H1 (cell line): ENCODE measurements around the gene ASCC1. TPM values are rescaled to one million over a fixed set of nuclear protein-coding genes. Genes with fewer than 3 reads are reported as not detected.

ENCODE experiments used
- CTCF ChIA-PET: fragments of 300-600 bp; sonication (Branson Sonifier 250); formaldehyde crosslinking; loops from one replicate; lab custom pipeline; 2021; ENCODE audit not compliant: partially characterized antibody; lab: Charles Lee
- POLR2A ChIA-PET: fragments of 300-600 bp; sonication (Branson Sonifier 250); formaldehyde crosslinking; loops from one replicate; lab custom pipeline; 2021; ENCODE audit warnings: inconsistent platforms; ENCODE audit not compliant: partially characterized antibody; lab: Charles Lee
- DNase-seq, 2 experiments: peaks; one replicate each; pipeline versions ENCODE4 v3.0.0 to v3.0.0-alpha.2; 2010 to 2022; ENCODE audit warnings: low spot score in 2 of 2, low read depth in 1 of 2, mixed read lengths in 1 of 2
- FAIRE-seq: peaks from 2 replicates; lab custom pipeline; 2011; peaks lifted over from hg19 to GRCh38; lab: Jason Lieb, UNC
- H2AFZ ChIP-seq: 2 replicates; pipeline ENCODE4 v1.8.1; 2012; ENCODE audit warnings: low read length, inconsistent platforms
- H2AK5ac ChIP-seq: 2 replicates; pipeline ENCODE4 v1.6.1; 2013; ENCODE audit warnings: low read depth, low read length
- H2BK120ac ChIP-seq: replicated peaks from 2 replicates; pipeline ENCODE3; 2013; ENCODE audit warnings: low read depth, low read length, inconsistent platforms
- H2BK12ac ChIP-seq: 2 replicates; pipeline ENCODE4 v1.6.1; 2013; ENCODE audit warnings: low read depth, low read length
- H2BK15ac ChIP-seq: 2 replicates; pipeline ENCODE4 v1.6.1; 2013; ENCODE audit warnings: low read length
- H2BK20ac ChIP-seq: 2 replicates; pipeline ENCODE4 v1.6.1; 2013; ENCODE audit warnings: low read length
- H2BK5ac ChIP-seq: 2 replicates; pipeline ENCODE4 v1.6.1; 2013; ENCODE audit warnings: low read depth, low read length
- H3K14ac ChIP-seq: 2 replicates; pipeline ENCODE4 v1.6.1; 2013; ENCODE audit warnings: inconsistent platforms; ENCODE audit not compliant: insufficient read length
- H3K18ac ChIP-seq: 2 replicates; pipeline ENCODE4 v1.6.1; 2013; ENCODE audit warnings: low read length; ENCODE audit errors: extremely low read depth
- H3K23ac ChIP-seq: 2 replicates; pipeline ENCODE4 v1.6.1; 2013; ENCODE audit warnings: inconsistent platforms; ENCODE audit not compliant: insufficient read length
- H3K23me2 ChIP-seq: 2 replicates; pipeline ENCODE4 v1.6.1; 2013; ENCODE audit warnings: low read depth, low read length
- H3K27ac ChIP-seq: 2 replicates; pipeline ENCODE4 v1.6.1; 2011; ENCODE audit warnings: low read depth, low read length, inconsistent platforms
- H3K27me3 ChIP-seq, 4 experiments: replicated peaks in 1 of 4; 1 replicate in 1 of 4; 2 replicates in 3 of 4; pipeline versions ENCODE4 v1.6.1 to v1.8.1; 2011 to 2013; ENCODE audit warnings: low read length in 3 of 4, mild to moderate bottlenecking in 3 of 4, inconsistent platforms in 2 of 4, mixed read lengths in 2 of 4, moderate library complexity in 1 of 4; ENCODE audit not compliant: control insufficient read depth in 3 of 4, insufficient read depth in 3 of 4; ENCODE audit errors: extremely low read depth in 1 of 4
- H3K36me3 ChIP-seq, 4 experiments: 2 replicates each; pipeline versions ENCODE4 v1.6.1 to v1.8.1; 2011 to 2013; ENCODE audit warnings: mild to moderate bottlenecking in 4 of 4, low read length in 3 of 4, moderate library complexity in 2 of 4, control low read depth in 1 of 4, inconsistent platforms in 1 of 4; ENCODE audit not compliant: insufficient read depth in 4 of 4, control insufficient read depth in 2 of 4
- H3K4ac ChIP-seq: replicated peaks from 2 replicates; pipeline ENCODE3; 2013; ENCODE audit warnings: low read length, low read depth, mixed read lengths, inconsistent platforms; ENCODE audit not compliant: insufficient read length
- H3K4me1 ChIP-seq, 4 experiments: replicated peaks in 1 of 4; 1 replicate in 1 of 4; 2 replicates in 3 of 4; pipeline versions ENCODE4 v1.6.1 to v1.8.1; 2011 to 2013; ENCODE audit warnings: low read length in 3 of 4, inconsistent platforms in 2 of 4, mixed read lengths in 1 of 4; ENCODE audit not compliant: insufficient read depth in 4 of 4, control insufficient read depth in 3 of 4
- H3K4me2 ChIP-seq, 2 experiments: 2 replicates each; pipeline versions ENCODE4 v1.6.1 to v1.8.1; 2011 to 2013; ENCODE audit warnings: low read depth in 2 of 2, low read length in 2 of 2, control low read depth in 1 of 2, inconsistent platforms in 1 of 2, mild to moderate bottlenecking in 1 of 2; ENCODE audit not compliant: insufficient read depth in 1 of 2
- H3K4me3 ChIP-seq, 4 experiments: fragments of 200-600, 300-600 bp in 1 of 4; sonication (generic), shearing (Covaris generic), sonication (Bioruptor Twin) in 1 of 4; 2 replicates each; pipeline versions ENCODE4 v1.5.1 to v1.8.1; 2011 to 2016; ENCODE audit warnings: low read length in 4 of 4, low read depth in 3 of 4, control low read depth in 2 of 4, inconsistent platforms in 2 of 4, mild to moderate bottlenecking in 2 of 4, mixed read lengths in 1 of 4, moderate library complexity in 1 of 4; ENCODE audit not compliant: insufficient read depth in 2 of 4; ENCODE audit errors: extremely low read depth in 1 of 4
- H3K56ac ChIP-seq: replicated peaks from 2 replicates; pipeline ENCODE3; 2013; ENCODE audit warnings: low read depth, mild to moderate bottlenecking, mixed read lengths, low read length, inconsistent platforms; ENCODE audit not compliant: insufficient read length
- H3K79me1 ChIP-seq: 2 replicates; pipeline ENCODE4 v1.6.1; 2013; ENCODE audit warnings: low read depth, low read length, control low read depth
- H3K79me2 ChIP-seq, 2 experiments: 2 replicates each; pipeline versions ENCODE4 v1.6.1 to v1.8.1; 2012 to 2013; ENCODE audit warnings: low read length in 2 of 2, mild to moderate bottlenecking in 2 of 2, inconsistent platforms in 1 of 2; ENCODE audit not compliant: insufficient read depth in 2 of 2, control insufficient read depth in 1 of 2
- H3K9ac ChIP-seq, 4 experiments: replicated peaks in 1 of 4; 1 replicate in 1 of 4; 2 replicates in 3 of 4; pipeline versions ENCODE4 v1.6.1 to v1.8.1; 2011 to 2013; ENCODE audit warnings: low read depth in 3 of 4, low read length in 3 of 4, control low read depth in 2 of 4, mild to moderate bottlenecking in 2 of 4, moderate library complexity in 2 of 4, inconsistent platforms in 1 of 4; ENCODE audit errors: extremely low read depth in 1 of 4
- H3K9me3 ChIP-seq, 2 experiments: 2 replicates each; pipeline versions ENCODE4 v1.6.1 to v1.8.1; 2012 to 2013; ENCODE audit warnings: mild to moderate bottlenecking in 2 of 2, moderate library complexity in 2 of 2, control low read depth in 1 of 2, inconsistent platforms in 1 of 2, low read depth in 1 of 2, low read length in 1 of 2, mixed read lengths in 1 of 2; ENCODE audit not compliant: insufficient read depth in 2 of 2
- H4K20me1 ChIP-seq, 2 experiments: replicated peaks in 1 of 2; 2 replicates each; pipeline versions ENCODE3 to v1.8.1; 2011 to 2013; ENCODE audit warnings: inconsistent platforms in 2 of 2, low read length in 2 of 2, mild to moderate bottlenecking in 1 of 2; ENCODE audit not compliant: insufficient read depth in 2 of 2, control insufficient read depth in 1 of 2
- H4K5ac ChIP-seq: 2 replicates; pipeline ENCODE4 v1.6.1; 2013; ENCODE audit warnings: low read length, low read depth, mixed read lengths, inconsistent platforms; ENCODE audit not compliant: insufficient read length
- H4K8ac ChIP-seq: 2 replicates; pipeline ENCODE4 v1.8.0; 2013; ENCODE audit warnings: mild to moderate bottlenecking, moderate library complexity, low read length, inconsistent platforms; ENCODE audit not compliant: insufficient read depth; ENCODE audit errors: extremely low read depth
- H4K91ac ChIP-seq: replicated peaks from 2 replicates; pipeline ENCODE3; 2013; ENCODE audit warnings: low read length, mixed read lengths, inconsistent platforms; ENCODE audit not compliant: insufficient read length
- RAD21 ChIP-seq, 2 experiments: IDR thresholded peaks in 1 of 2; conservative IDR thresholded peaks in 1 of 2; 2 replicates each; pipeline ENCODE4 v1.6.1; 2011; ENCODE audit warnings: low read depth in 2 of 2, low read length in 2 of 2, improper control_type of control experiment in 1 of 2, inconsistent platforms in 1 of 2, mild to moderate bottlenecking in 1 of 2, moderate library complexity in 1 of 2
- RNF2 ChIP-seq: fragments of 200-900, 300-1000 bp; sonication (generic); IDR thresholded peaks from 2 replicates; pipeline ENCODE4 v1.7.1; 2016; ENCODE audit warnings: borderline replicate concordance, low read depth, mild to moderate bottlenecking, antibody characterized with exemption, low read length; ENCODE audit not compliant: poor library complexity, severe bottlenecking; ENCODE audit errors: missing control alignments
- SIRT6 ChIP-seq: IDR thresholded peaks from one replicate; pipeline ENCODE4 v1.7.1; 2012; ENCODE audit warnings: low read length, inconsistent platforms
- SP1 ChIP-seq: IDR thresholded peaks from 2 replicates; pipeline ENCODE4 v1.6.1; 2011; ENCODE audit warnings: low read depth, low read length
- WGBS, 2 experiments: shearing (Covaris generic) in 1 of 2; methylation state at CpG; one replicate each; pipeline versions ENCODE4 v1.1.6 to v1.1.7; 2013 to 2015; ENCODE audit warnings: low lambda C conversion rate in 2 of 2, mixed read lengths in 2 of 2, inconsistent platforms in 1 of 2, low coverage in 1 of 2, missing lambda C conversion rate in 1 of 2; ENCODE audit not compliant: insufficient replicate concordance in 2 of 2, insufficient coverage in 1 of 2, insufficient read length in 1 of 2; ENCODE audit errors: extremely low coverage in 1 of 2, missing lambda C conversion rate in 1 of 2; 5-methylcytosine and 5-hydroxymethylcytosine counted together
- polyA plus RNA-seq, 7 experiments: library from polyadenylated mRNA; depleted of rRNA in 3 of 7; stranded (reverse) in 5 of 7; unstranded in 2 of 7; fragments of >200 nt in 5 of 7; fragments of 200-250 nt in 2 of 7; gene quantifications; 1 replicate in 5 of 7; 2 replicates in 1 of 7; 4 replicates in 1 of 7; pipeline versions ENCODE4 v1.2.1 to v1.2.3, GENCODE V29; 2011 to 2013; ENCODE audit warnings: missing spikeins in 2 of 7, mixed read lengths in 2 of 7
- total RNA-seq: library from RNA; stranded (reverse); fragmentation: NEBNext Ultra II Directional; extraction: Animal tissue kit (Norgen Biotek cat#: 25700); gene quantifications from 2 replicates; pipeline ENCODE4 v1.2.1, GENCODE V29; 2021
- TF ChIP-seq, protein P1 (sequence below), 3 experiments: IDR thresholded peaks; 1 replicate in 2 of 3; 2 replicates in 1 of 3; pipeline versions ENCODE4 v1.5.1 to v1.6.1; 2011; ENCODE audit warnings: low read length in 3 of 3, mild to moderate bottlenecking in 3 of 3, inconsistent platforms in 2 of 3, low read depth in 1 of 3, moderate library complexity in 1 of 3; ENCODE audit not compliant: insufficient read depth in 1 of 3; ENCODE audit errors: control extremely low read depth in 1 of 3
- TF ChIP-seq, protein P2 (sequence below): IDR thresholded peaks from 2 replicates; pipeline ENCODE4 v1.6.1; 2011; ENCODE audit warnings: low read length, improper control_type of control experiment
- TF ChIP-seq, protein P3 (sequence below): IDR thresholded peaks from 2 replicates; pipeline ENCODE4 v1.6.1; 2012; ENCODE audit warnings: inconsistent platforms

The ASCC1 gene
- total and polyA plus RNA-seq, 2 of the 8 experiments (the other 6 are each of a cell fraction or from before 2014, with no cell fraction given), result 25.6 to 35.8 TPM

DNA sequence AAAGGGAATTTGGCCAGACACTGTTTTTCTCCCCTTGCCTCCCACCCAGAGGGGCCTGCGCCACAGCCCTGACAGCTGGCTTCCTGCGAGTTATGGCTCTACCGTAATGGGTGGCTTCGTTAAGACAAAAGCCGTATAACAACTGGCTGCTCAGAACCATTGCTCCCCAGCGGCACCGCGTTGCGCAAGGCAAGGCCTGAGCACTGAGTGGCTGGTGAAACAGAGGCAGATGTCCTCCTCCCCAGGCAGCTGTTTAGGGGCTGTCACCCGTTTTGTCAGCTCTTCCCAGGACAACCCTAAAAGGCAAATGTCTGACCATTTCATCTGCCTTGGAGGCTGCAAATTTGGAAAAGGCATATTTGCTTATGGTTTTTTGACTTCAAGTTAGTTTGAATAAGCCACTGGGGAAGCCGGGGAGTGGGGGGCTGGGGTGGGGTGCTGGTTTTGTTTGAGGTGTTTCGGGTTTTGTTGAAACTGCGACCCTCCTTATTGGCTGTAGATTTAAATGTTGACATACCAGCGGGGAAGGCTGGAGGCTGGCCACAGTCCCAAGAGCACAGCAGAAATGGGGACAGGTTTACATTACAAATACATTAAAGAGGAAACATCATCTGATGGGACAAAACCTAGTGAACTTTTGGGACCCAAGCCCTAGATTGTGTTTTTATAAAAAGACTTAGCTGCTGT is 127.0 kb downstream of the ASCC1 start:
- ChIA-PET CTCF (interaction anchor here (0.7 to 3.8 kb wide), 11 partner anchors 8 to 218 kb away, joined by 3 to 13 read pairs (median 3); no protein-coding TSS in a partner anchor), POLR2A (interaction anchor here (0.8 to 2.5 kb wide), 6 partner anchors 10 to 243 kb away, joined by 3 to 13 read pairs (median 3); partner anchors contain the start of gene DDIT4)
- no peaks in the 10 kb centered on the region for H3K79me2 ChIP-seq
- DNase-seq, result peak in 1 of 2 experiments; percentile 62
- no peak overlapping the region for H3K4ac ChIP-seq
- H3K18ac ChIP-seq, result no peak overlapping the region
- H3K4me2 ChIP-seq, result peak overlapping the region; percentile 76 to 82
- H3K9ac ChIP-seq, result no peak overlapping the region
- H3K23me2 ChIP-seq, result peaks cover 8% of the 10 kb centered on the region; the same call in 1 of the 2 replicates
- no peak overlapping the region for H4K5ac ChIP-seq
- H3K9me3 ChIP-seq, result no peaks in the 10 kb centered on the region
- no peaks in the 10 kb centered on the region for H3K79me1 ChIP-seq
- H3K14ac ChIP-seq, result no peak overlapping the region
- H3K56ac ChIP-seq, result no peak overlapping the region
- peaks cover 19 to 50% (median 45%) of the 10 kb centered on the region in 4 experiments for H3K27me3 ChIP-seq
- H2BK15ac ChIP-seq, result no peak overlapping the region; the same call in 1 of the 2 replicates
- H2AFZ ChIP-seq, result no peak overlapping the region
- no peak overlapping the region for H2BK5ac ChIP-seq
- H4K8ac ChIP-seq, result no peak overlapping the region
- H3K36me3 ChIP-seq, result no peaks in the 10 kb centered on the region; a peak in 2 of 8 replicates
- H2BK120ac ChIP-seq, result no peak overlapping the region
- FAIRE-seq, result no peak
- peak overlapping the region; percentile 49 to 60 (median 54); a peak in 5 of 8 replicates for H3K4me3 ChIP-seq
- H2BK12ac ChIP-seq, result no peak overlapping the region
- H4K91ac ChIP-seq, result no peak overlapping the region
- H3K23ac ChIP-seq, result no peak overlapping the region
- no peak overlapping the region for H2AK5ac ChIP-seq
- H3K4me1 ChIP-seq, result peaks cover 3 to 22% (median 11%) of the 10 kb centered on the region in 4 experiments
- 17% methylated on average over 13 of the region's 14 CpGs; no CpG with 5 or more reads in 1 of the 2 experiments for WGBS, 2 experiments
- H2BK20ac ChIP-seq, result no peak overlapping the region
- H3K27ac ChIP-seq, result no peak overlapping the region
- no peaks in the 10 kb centered on the region for H4K20me1 ChIP-seq
- TF ChIP-seq, protein P1, sequence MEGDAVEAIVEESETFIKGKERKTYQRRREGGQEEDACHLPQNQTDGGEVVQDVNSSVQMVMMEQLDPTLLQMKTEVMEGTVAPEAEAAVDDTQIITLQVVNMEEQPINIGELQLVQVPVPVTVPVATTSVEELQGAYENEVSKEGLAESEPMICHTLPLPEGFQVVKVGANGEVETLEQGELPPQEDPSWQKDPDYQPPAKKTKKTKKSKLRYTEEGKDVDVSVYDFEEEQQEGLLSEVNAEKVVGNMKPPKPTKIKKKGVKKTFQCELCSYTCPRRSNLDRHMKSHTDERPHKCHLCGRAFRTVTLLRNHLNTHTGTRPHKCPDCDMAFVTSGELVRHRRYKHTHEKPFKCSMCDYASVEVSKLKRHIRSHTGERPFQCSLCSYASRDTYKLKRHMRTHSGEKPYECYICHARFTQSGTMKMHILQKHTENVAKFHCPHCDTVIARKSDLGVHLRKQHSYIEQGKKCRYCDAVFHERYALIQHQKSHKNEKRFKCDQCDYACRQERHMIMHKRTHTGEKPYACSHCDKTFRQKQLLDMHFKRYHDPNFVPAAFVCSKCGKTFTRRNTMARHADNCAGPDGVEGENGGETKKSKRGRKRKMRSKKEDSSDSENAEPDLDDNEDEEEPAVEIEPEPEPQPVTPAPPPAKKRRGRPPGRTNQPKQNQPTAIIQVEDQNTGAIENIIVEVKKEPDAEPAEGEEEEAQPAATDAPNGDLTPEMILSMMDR (IDR thresholded peaks at IDR 0.05; ENCODE audit: control extremely low read depth in 1 of 3, insufficient read depth in 1 of 3, low read depth in 1 of 3, low read length in 3 of 3), result no peak
- TF ChIP-seq, protein P2, sequence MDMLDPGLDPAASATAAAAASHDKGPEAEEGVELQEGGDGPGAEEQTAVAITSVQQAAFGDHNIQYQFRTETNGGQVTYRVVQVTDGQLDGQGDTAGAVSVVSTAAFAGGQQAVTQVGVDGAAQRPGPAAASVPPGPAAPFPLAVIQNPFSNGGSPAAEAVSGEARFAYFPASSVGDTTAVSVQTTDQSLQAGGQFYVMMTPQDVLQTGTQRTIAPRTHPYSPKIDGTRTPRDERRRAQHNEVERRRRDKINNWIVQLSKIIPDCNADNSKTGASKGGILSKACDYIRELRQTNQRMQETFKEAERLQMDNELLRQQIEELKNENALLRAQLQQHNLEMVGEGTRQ, result no peak
- TF ChIP-seq RAD21 (IDR thresholded peaks at IDR 0.05 in 1 of 2, conservative IDR thresholded peaks at IDR 0.05 in 1 of 2; ENCODE audit: low read depth in 2 of 2, low read length in 2 of 2) (no peak), RNF2 (peak; percentile 13), SP1 (no peak), SIRT6 (no peak)
- TF ChIP-seq, protein P3, sequence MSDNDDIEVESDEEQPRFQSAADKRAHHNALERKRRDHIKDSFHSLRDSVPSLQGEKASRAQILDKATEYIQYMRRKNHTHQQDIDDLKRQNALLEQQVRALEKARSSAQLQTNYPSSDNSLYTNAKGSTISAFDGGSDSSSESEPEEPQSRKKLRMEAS, result no peak
